BE2C (cell line): ENCODE measurements around the gene GUCD1.

Experiments used
- DNase-seq: peaks from one replicate; pipeline ENCODE4 v3.0.0-alpha.2; 2020
- H3K27me3 ChIP-seq: fragments of 250-450 bp; sonication (Bioruptor Pico); 2 replicates; pipeline ENCODE4 v1.5.1; 2020; ENCODE audit warnings: mild to moderate bottlenecking
- H3K36me3 ChIP-seq: fragments of 250-450 bp; sonication (Bioruptor Pico); 2 replicates; pipeline ENCODE4 v1.5.1; 2020; ENCODE audit warnings: mild to moderate bottlenecking
- H3K4me1 ChIP-seq: fragments of 250-450 bp; sonication (Bioruptor Pico); 2 replicates; pipeline ENCODE4 v1.5.1; 2020
- H3K4me3 ChIP-seq: 2 replicates; pipeline ENCODE4 v1.5.1; 2011; ENCODE audit warnings: low read depth, low read length
- H3K9me3 ChIP-seq: fragments of 250-450 bp; sonication (Bioruptor Pico); 2 replicates; pipeline ENCODE4 v1.5.1; 2020
- CTCF ChIP-seq: IDR thresholded peaks from 2 replicates; pipeline ENCODE4 v1.5.1; 2012; ENCODE audit warnings: mild to moderate bottlenecking, low read depth, low read length

The GUCD1 gene

GRCh38 chr22:24515027-24515338 is 40.0 kb downstream of the GUCD1 start:
- Histone ChIP-seq H3K9me3 (no peaks in the 10 kb centered on the region; the same call in 1 of the 2 replicates), H3K36me3 (no peaks in the 10 kb centered on the region), H3K27me3 (no peaks in the 10 kb centered on the region), H3K4me1 (peaks cover 19% of the 10 kb centered on the region), H3K4me3 (no peak overlapping the region)
- no peak for DNase-seq
- TF ChIP-seq CTCF, result no peak

- no peak for DNase-seq
- Histone ChIP-seq H3K4me3 (no peak overlapping the region), H3K36me3 (no peaks in the 10 kb centered on the region), H3K9me3 (no peaks in the 10 kb centered on the region; the same call in 1 of the 2 replicates), H3K4me1 (peaks cover 19% of the 10 kb centered on the region), H3K27me3 (no peaks in the 10 kb centered on the region)
- TF ChIP-seq CTCF, result no peak
These were observed 40.5 kb downstream of the GUCD1 start for GRCh38 chr22:24514241-24515026.

- no peaks in the 10 kb centered on the region for H3K36me3 ChIP-seq
- H3K4me1 ChIP-seq, result peaks cover 19% of the 10 kb centered on the region
- H3K9me3 ChIP-seq, result no peaks in the 10 kb centered on the region; the same call in 1 of the 2 replicates
- no peaks in the 10 kb centered on the region for H3K27me3 ChIP-seq
- TF ChIP-seq CTCF, result no peak
- no peak for DNase-seq
- H3K4me3 ChIP-seq, result no peak overlapping the region
These were observed 41.3 kb downstream of the GUCD1 start for GRCh38 chr22:24513378-24514240.

GRCh38 chr22:24512043-24512442 is 42.9 kb downstream of the GUCD1 start:
- Histone ChIP-seq H3K4me1 (peaks cover 16% of the 10 kb centered on the region), H3K4me3 (no peak overlapping the region), H3K9me3 (no peaks in the 10 kb centered on the region; the same call in 1 of the 2 replicates), H3K27me3 (no peaks in the 10 kb centered on the region), H3K36me3 (no peaks in the 10 kb centered on the region)
- TF ChIP-seq CTCF, result no peak
- DNase-seq, result no peak

- no peaks in the 10 kb centered on the region for H3K36me3 ChIP-seq
- H3K27me3 ChIP-seq, result no peaks in the 10 kb centered on the region
- DNase-seq, result peak; percentile 70
- TF ChIP-seq CTCF, result no peak
- no peaks in the 10 kb centered on the region for H3K9me3 ChIP-seq
- H3K4me3 ChIP-seq, result no peak overlapping the region
- peaks cover 15% of the 10 kb centered on the region for H3K4me1 ChIP-seq
These were observed 44.0 kb downstream of the GUCD1 start for GRCh38 chr22:24510637-24511625.
